Stimulated activated CD8-positive, alpha-beta memory T cell treated with anti-CD3 and anti-CD28 coated beads, Interleukin-15, amount 100 ng/mL, for 4 hours (primary cell): ENCODE data around the gene MTM1.

Experiments
- DNase-seq, 2 donors: peaks; one replicate each; pipeline ENCODE4 v3.0.0-alpha.2; 2020; ENCODE audit warnings: low read depth in 2 of 2

MTM1 gene

DNA sequence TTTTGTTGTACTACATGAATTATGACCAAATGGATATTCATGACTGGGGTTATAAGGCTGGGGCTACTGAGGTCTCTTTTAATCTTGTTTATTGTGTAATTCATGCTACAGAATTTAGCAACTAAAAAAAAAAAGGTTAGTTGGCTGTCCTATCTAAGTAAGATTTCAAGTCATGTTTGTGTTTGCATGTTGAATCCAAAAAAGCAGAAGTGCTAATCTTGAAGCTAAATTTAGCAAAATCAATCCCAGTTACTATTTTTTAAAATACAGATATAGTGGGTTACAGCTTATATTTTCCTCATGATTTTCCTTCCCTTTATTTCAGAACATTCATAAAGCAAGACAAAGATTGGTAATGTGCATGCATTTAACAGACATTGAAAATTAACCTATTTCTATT is 144.2 kb downstream of the MTM1 start:
- DNase-seq = no peak

DNA sequence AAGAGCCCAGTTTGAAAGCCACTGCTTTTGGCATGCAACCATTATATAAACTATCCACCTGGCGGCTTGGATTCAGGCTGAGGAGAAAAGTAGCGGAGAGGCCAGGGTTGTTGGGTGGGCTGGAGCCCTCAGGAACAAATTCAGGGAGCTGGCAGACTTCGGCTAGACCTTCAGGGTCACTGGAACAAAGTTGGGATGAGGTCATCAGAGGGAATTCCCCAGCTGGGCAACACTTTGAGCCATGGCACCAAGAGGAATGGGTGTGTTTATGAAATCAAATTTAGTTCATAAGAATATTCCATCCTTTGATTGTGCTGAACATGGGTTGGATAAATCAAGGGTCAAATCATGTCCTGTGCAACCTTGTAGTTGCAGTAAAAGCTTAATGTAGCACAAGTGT is 146.8 kb downstream of the MTM1 start:
- no peak for DNase-seq

DNA sequence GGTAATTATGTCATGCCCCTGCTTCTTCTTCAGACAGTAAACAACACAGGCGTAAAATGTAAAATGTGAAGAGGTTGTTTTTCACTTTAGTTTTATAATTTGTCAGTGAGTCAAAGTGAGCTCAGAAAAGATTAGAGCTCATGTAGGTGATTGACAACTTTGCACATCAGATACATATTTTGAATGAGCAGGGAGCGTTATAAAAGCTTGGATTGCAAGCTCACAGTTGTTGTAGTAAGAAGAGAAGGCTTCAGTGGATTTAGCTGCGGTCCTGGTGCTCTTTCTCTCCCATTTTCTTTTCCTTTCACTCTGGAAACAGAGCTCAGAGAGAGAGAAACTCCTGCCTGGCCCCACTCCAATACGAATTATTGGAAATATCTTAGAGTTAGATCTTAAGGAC is 151.2 kb downstream of the MTM1 start:
- no peak for DNase-seq
